KBM-7 (cell line): ENCODE results near the gene TBX20.
"Not testable (repeated sequence)": the region's sequence is repeated elsewhere in the genome, so short reads cannot be mapped to it uniquely, and the experiment has no call there.

Source experiments
- DNase-seq: peaks from one replicate; pipeline ENCODE4 v3.0.0-alpha.2; 2015
- in situ Hi-C: fragments of 300-500 bp; cut with MboI; formaldehyde crosslinking; loops from 2 replicates; pipeline ENCODE4 v1.14.3; 2020; ENCODE audit warnings: low sequenced_read_pairs, low pct_unique_long_range_greater_than_20kb, mixed read lengths

Gene TBX20

GRCh38 chr7:35183873-35184503, 69.9 kb downstream of the TBX20 start:
- DNase-seq, in situ Hi-C loops: not testable (repeated sequence)

- in situ Hi-C loops, DNase-seq: not testable (repeated sequence)
Observed at GRCh38 chr7:35180665-35181064, 73.2 kb downstream of the TBX20 start.

- DNase-seq, in situ Hi-C loops: not testable (repeated sequence)
Observed at GRCh38 chr7:35173176-35173575, 80.7 kb downstream of the TBX20 start.

- not testable (repeated sequence) for DNase-seq
Observed at GRCh38 chr7:35172131-35172530, 81.8 kb downstream of the TBX20 start.

GRCh38 chr7:35167658-35168057, 86.2 kb downstream of the TBX20 start:
- DNase-seq, in situ Hi-C loops: not testable (repeated sequence)

More at GRCh38 chr7:35172131-35172530, 81.8 kb downstream of the TBX20 start:
- in situ Hi-C loops = not testable (repeated sequence)

- in situ Hi-C loops, DNase-seq: not testable (repeated sequence)
Observed at GRCh38 chr7:35167158-35167557, 86.7 kb downstream of the TBX20 start.

- in situ Hi-C loops, DNase-seq: not testable (repeated sequence)
Observed at GRCh38 chr7:35161059-35161740, 92.7 kb downstream of the TBX20 start.
